Myocyte (in vitro differentiated cells): Measurements from ENCODE around the gene BMPR1B. TPM values are rescaled to one million over a fixed set of nuclear protein-coding genes. Genes with fewer than 3 reads are reported as not detected.

Experiments used
- DNase-seq: peaks from one replicate; pipeline ENCODE4 v3.0.0-alpha.2; 2012; ENCODE audit warnings: low read depth
- total RNA-seq: library from RNA; depleted of rRNA; stranded (reverse); fragments of >200 nt; gene quantifications from 2 replicates; pipeline ENCODE4 v1.2.3, GENCODE V29; 2014

The BMPR1B gene
- total RNA-seq, 1 donor from 2014 or later, result 9.8 TPM

- DNase-seq, result no peak
These were observed 189.9 kb downstream of the BMPR1B start for GRCh38 chr4:94947681-94948108.

- no peak for DNase-seq
These were observed 196.5 kb downstream of the BMPR1B start for GRCh38 chr4:94954251-94954650.

- DNase-seq, result no peak
These were observed 199.3 kb downstream of the BMPR1B start for GRCh38 chr4:94957030-94957429.

- DNase-seq, result no peak
These were observed 201.6 kb downstream of the BMPR1B start for GRCh38 chr4:94959307-94959706.

GRCh38 chr4:94960708-94961107 is 203.0 kb downstream of the BMPR1B start:
- DNase-seq, result no peak

- DNase-seq, result no peak
These were observed 203.7 kb downstream of the BMPR1B start for GRCh38 chr4:94961420-94961819.

GRCh38 chr4:94962484-94962883 is 204.7 kb downstream of the BMPR1B start:
- no peak for DNase-seq

GRCh38 chr4:94965852-94966251 is 208.1 kb downstream of the BMPR1B start:
- no peak for DNase-seq

GRCh38 chr4:94968493-94968892 is 210.7 kb downstream of the BMPR1B start:
- DNase-seq, result no peak

- DNase-seq, result no peak
These were observed 212.9 kb downstream of the BMPR1B start for GRCh38 chr4:94970650-94971049.

GRCh38 chr4:94974773-94975172 is 217.0 kb downstream of the BMPR1B start:
- peak; percentile 43 for DNase-seq

GRCh38 chr4:94976371-94977011 is 218.7 kb downstream of the BMPR1B start:
- DNase-seq, result peak; percentile 87

- DNase-seq, result peak; percentile 53
These were observed 221.1 kb downstream of the BMPR1B start for GRCh38 chr4:94978904-94979303.

- DNase-seq, result no peak
These were observed 221.9 kb downstream of the BMPR1B start for GRCh38 chr4:94979621-94980020.

- peak; percentile 95 for DNase-seq
These were observed 238.1 kb downstream of the BMPR1B start for GRCh38 chr4:94995684-94996394.

- no peak for DNase-seq
These were observed 242.4 kb downstream of the BMPR1B start for GRCh38 chr4:95000076-95000648.

- peak; percentile 38 for DNase-seq
These were observed 247.2 kb downstream of the BMPR1B start for GRCh38 chr4:95004912-95005311.

GRCh38 chr4:95007998-95008397 is 250.2 kb downstream of the BMPR1B start:
- DNase-seq, result no peak

GRCh38 chr4:95013236-95013635 is 255.5 kb downstream of the BMPR1B start:
- DNase-seq, result no peak

- DNase-seq, result no peak
These were observed 256.3 kb downstream of the BMPR1B start for GRCh38 chr4:95014068-95014467.

GRCh38 chr4:95017305-95018064 is 259.7 kb downstream of the BMPR1B start:
- no peak for DNase-seq

GRCh38 chr4:95018785-95019184 is 261.0 kb downstream of the BMPR1B start:
- no peak for DNase-seq
